H1 (cell line): ENCODE results near the gene CCDC197.

Experiments used
- ATF2 ChIP-seq: IDR thresholded peaks from 2 replicates; pipeline ENCODE4 v1.6.1; 2012; ENCODE audit warnings: low read length, inconsistent platforms
- CTCF ChIP-seq, 3 experiments: IDR thresholded peaks; 1 replicate in 2 of 3; 2 replicates in 1 of 3; pipeline versions ENCODE4 v1.5.1 to v1.6.1; 2011; ENCODE audit warnings: low read length in 3 of 3, mild to moderate bottlenecking in 3 of 3, inconsistent platforms in 2 of 3, low read depth in 1 of 3, moderate library complexity in 1 of 3; ENCODE audit not compliant: insufficient read depth in 1 of 3; ENCODE audit errors: control extremely low read depth in 1 of 3
- HDAC6 ChIP-seq: IDR thresholded peaks from one replicate; pipeline ENCODE4 v1.7.1; 2012; ENCODE audit warnings: low read depth, mild to moderate bottlenecking, inconsistent platforms, low read length, moderate library complexity
- MAFK ChIP-seq: IDR thresholded peaks from 2 replicates; pipeline ENCODE4 v1.6.1; 2012; ENCODE audit warnings: low read depth, mild to moderate bottlenecking, improper control_type of control experiment, low read length
- POLR2AphosphoS5 ChIP-seq: IDR thresholded peaks from 2 replicates; pipeline ENCODE4 v1.6.1; 2011; ENCODE audit warnings: low read depth, low read length
- TBP ChIP-seq: IDR thresholded peaks from 2 replicates; pipeline ENCODE4 v1.6.1; 2011; ENCODE audit warnings: low read depth, low read length, improper control_type of control experiment

GRCh38 chr14:94029265-94029664 lies 32.2 kb downstream of the CCDC197 start:
- no peak for TF ChIP-seq CTCF (IDR thresholded peaks at IDR 0.05; ENCODE audit: control extremely low read depth in 1 of 3, insufficient read depth in 1 of 3, low read depth in 1 of 3, low read length in 3 of 3)
- TF ChIP-seq HDAC6: no peak
- TF ChIP-seq POLR2AphosphoS5: no peak
- no peak for TF ChIP-seq TBP
- TF ChIP-seq MAFK: no peak
- no peak for TF ChIP-seq ATF2
